ENCODE results near the gene SHISA6.

Gene SHISA6

DNA sequence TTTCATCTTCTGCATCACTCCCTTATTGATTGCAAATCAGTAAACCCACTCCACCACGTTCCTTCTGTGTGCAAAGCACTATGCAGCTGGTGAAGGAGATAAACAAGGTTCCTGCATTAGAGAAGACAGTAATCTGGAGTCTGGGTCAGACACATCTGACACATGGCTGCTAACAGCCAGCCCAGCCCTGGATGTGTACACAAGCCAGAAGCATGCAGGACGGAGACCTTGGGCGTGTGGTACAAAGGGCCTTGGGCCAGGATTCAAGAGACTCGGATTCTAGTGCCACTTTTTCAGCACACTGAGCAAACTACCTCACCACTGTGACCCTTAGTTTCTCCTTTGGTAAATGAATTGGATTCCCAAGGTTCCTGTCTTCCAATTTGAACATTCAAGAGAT lies 270.7 kb downstream of the SHISA6 start:
- TF ChIP-seq ZNF8 (CRISPR knock-in tag; IDR thresholded peaks at IDR 0.05) (no peak), ARNTL (CRISPR knock-in tag; IDR thresholded peaks at IDR 0.05; ENCODE audit: borderline replicate concordance, low read depth) (no peak), ZNF70 (CRISPR knock-in tag; IDR thresholded peaks at IDR 0.05) (no peak), PATZ1 (CRISPR knock-in tag; IDR thresholded peaks at IDR 0.05; ENCODE audit: borderline replicate concordance) (no peak), CSRNP3 (CRISPR knock-in tag; IDR thresholded peaks at IDR 0.05) (no peak)
- ATAC-seq: no peak

GRCh38 chr17:11514565-11514964 lies 273.6 kb downstream of the SHISA6 start:
- no peak for ATAC-seq
- TF ChIP-seq ARNTL (CRISPR knock-in tag; IDR thresholded peaks at IDR 0.05; ENCODE audit: borderline replicate concordance, low read depth) (no peak), RARB (CRISPR knock-in tag; IDR thresholded peaks at IDR 0.05) (no peak), ZNF70 (CRISPR knock-in tag; IDR thresholded peaks at IDR 0.05) (no peak), CSRNP3 (CRISPR knock-in tag; IDR thresholded peaks at IDR 0.05) (no peak), ZNF565 (CRISPR knock-in tag; conservative IDR thresholded peaks at IDR 0.05; ENCODE audit: low read depth) (no peak), ESRRG (CRISPR knock-in tag; IDR thresholded peaks at IDR 0.05) (no peak), TSHZ2 (CRISPR knock-in tag; IDR thresholded peaks at IDR 0.05) (no peak), ISL1 (CRISPR knock-in tag; IDR thresholded peaks at IDR 0.05) (no peak), ZNF8 (CRISPR knock-in tag; IDR thresholded peaks at IDR 0.05) (no peak), OSR1 (CRISPR knock-in tag; IDR thresholded peaks at IDR 0.05) (no peak), TOX (CRISPR knock-in tag; IDR thresholded peaks at IDR 0.05; ENCODE audit: borderline replicate concordance) (no peak), PATZ1 (CRISPR knock-in tag; IDR thresholded peaks at IDR 0.05; ENCODE audit: borderline replicate concordance) (no peak), SNAI2 (CRISPR knock-in tag; IDR thresholded peaks at IDR 0.05) (no peak)

- no peak for ATAC-seq
- no peak for TF ChIP-seq PATZ1 (CRISPR knock-in tag; IDR thresholded peaks at IDR 0.05; ENCODE audit: borderline replicate concordance)
- no peak for TF ChIP-seq GLIS3 (CRISPR knock-in tag; IDR thresholded peaks at IDR 0.05)
- TF ChIP-seq TSHZ2 (CRISPR knock-in tag; IDR thresholded peaks at IDR 0.05): no peak
- TF ChIP-seq CSRNP3 (CRISPR knock-in tag; IDR thresholded peaks at IDR 0.05): no peak
- no peak for TF ChIP-seq ZFP30 (CRISPR knock-in tag; IDR thresholded peaks at IDR 0.05)
- TF ChIP-seq, protein P1, sequence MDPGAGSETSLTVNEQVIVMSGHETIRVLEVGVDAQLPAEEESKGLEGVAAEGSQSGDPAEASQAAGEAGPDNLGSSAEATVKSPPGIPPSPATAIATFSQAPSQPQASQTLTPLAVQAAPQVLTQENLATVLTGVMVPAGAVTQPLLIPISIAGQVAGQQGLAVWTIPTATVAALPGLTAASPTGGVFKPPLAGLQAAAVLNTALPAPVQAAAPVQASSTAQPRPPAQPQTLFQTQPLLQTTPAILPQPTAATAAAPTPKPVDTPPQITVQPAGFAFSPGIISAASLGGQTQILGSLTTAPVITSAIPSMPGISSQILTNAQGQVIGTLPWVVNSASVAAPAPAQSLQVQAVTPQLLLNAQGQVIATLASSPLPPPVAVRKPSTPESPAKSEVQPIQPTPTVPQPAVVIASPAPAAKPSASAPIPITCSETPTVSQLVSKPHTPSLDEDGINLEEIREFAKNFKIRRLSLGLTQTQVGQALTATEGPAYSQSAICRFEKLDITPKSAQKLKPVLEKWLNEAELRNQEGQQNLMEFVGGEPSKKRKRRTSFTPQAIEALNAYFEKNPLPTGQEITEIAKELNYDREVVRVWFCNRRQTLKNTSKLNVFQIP (CRISPR knock-in tag; IDR thresholded peaks at IDR 0.05; ENCODE audit: borderline replicate concordance, low read depth): no peak
- TF ChIP-seq ESRRG (CRISPR knock-in tag; IDR thresholded peaks at IDR 0.05): no peak
- no peak for TF ChIP-seq ZC3H10 (CRISPR knock-in tag; IDR thresholded peaks at IDR 0.05)
- no peak for TF ChIP-seq SNAI2 (CRISPR knock-in tag; IDR thresholded peaks at IDR 0.05)
These were observed 274.1 kb downstream of the SHISA6 start for GRCh38 chr17:11514981-11515680.

All from SK-N-SH treated with all-trans-retinoic acid at 6 μM for 48 hours (cell line).